ENCODE results near the gene SMIM29. TPM values are rescaled to one million over a fixed set of nuclear protein-coding genes. Genes with fewer than 3 reads are reported as not detected.
"Not testable (repeated sequence)": the region's sequence is repeated elsewhere in the genome, so short reads cannot be mapped to it uniquely, and the experiment has no call there.

SMIM29 gene
- total RNA-seq, 1 donor from 2014 or later = 13.5 TPM

DNA sequence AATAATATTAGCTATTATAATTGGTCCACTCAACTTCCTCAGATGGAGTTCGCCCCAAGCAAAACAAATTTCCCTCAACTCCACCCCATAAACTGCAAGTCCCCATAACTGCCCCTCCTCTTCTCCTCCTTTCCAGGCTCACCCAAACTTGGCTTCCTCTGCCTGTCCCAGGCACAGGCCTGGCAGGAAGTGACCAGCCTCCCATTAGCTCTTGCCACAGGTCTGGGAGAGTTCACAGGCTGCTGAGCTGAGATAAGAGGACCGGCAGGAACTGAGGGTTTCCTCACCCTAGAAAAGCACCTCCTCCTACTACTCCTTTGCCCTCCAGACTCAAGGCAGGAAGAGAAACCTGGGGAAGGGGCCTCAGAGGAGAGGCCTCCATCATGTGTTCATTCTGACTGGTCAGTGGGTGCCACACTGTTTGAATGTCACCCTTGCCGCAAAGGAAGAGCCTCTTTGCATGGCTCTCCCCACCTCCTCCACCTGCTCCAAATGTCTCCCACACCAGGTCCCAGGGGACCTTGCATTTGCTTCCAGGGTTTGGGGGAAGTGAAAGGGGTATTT lies 24.5 kb upstream of the SMIM29 start:
- Mint-ChIP-seq H3K9me3 (no peaks in the 10 kb centered on the region), H3K4me1 (peaks cover 7% of the 10 kb centered on the region), H3K4me3 (no peak overlapping the region), H3K27ac (ENCODE audit: unreplicated experiment) (no peak overlapping the region), H3K27me3 (ENCODE audit: low read depth) (no peaks in the 10 kb centered on the region), H3K36me3 (ENCODE audit: low read depth) (peaks cover 5% of the 10 kb centered on the region)
- no peak for DNase-seq (ENCODE audit: low read depth, low spot score)
- no peak for TF ChIP-seq CTCF (conservative IDR thresholded peaks at IDR 0.05)

GRCh38 chr6:34272013-34272926 lies 23.5 kb upstream of the SMIM29 start:
- H3K4me3 Mint-ChIP-seq = no peak overlapping the region
- peaks cover 4% of the 10 kb centered on the region for H3K4me1 Mint-ChIP-seq
- H3K27me3 Mint-ChIP-seq (ENCODE audit: low read depth) = no peaks in the 10 kb centered on the region
- DNase-seq (ENCODE audit: low read depth, low spot score) = no peak
- H3K9me3 Mint-ChIP-seq = no peaks in the 10 kb centered on the region
- no peak overlapping the region for H3K27ac Mint-ChIP-seq (ENCODE audit: unreplicated experiment)
- TF ChIP-seq CTCF (conservative IDR thresholded peaks at IDR 0.05) = no peak
- H3K36me3 Mint-ChIP-seq (ENCODE audit: low read depth) = peaks cover 5% of the 10 kb centered on the region

GRCh38 chr6:34269658-34270341 lies 21.0 kb upstream of the SMIM29 start:
- not testable (repeated sequence) for H3K27me3 Mint-ChIP-seq (ENCODE audit: low read depth); H3K4me1 Mint-ChIP-seq; H3K4me3 Mint-ChIP-seq; H3K9me3 Mint-ChIP-seq; DNase-seq (ENCODE audit: low read depth, low spot score); H3K36me3 Mint-ChIP-seq (ENCODE audit: low read depth)
- H3K27ac Mint-ChIP-seq (ENCODE audit: unreplicated experiment) = peak overlapping the region; percentile 59

GRCh38 chr6:34269132-34269531 lies 20.3 kb upstream of the SMIM29 start:
- not testable (repeated sequence) for H3K36me3 Mint-ChIP-seq (ENCODE audit: low read depth); H3K4me1 Mint-ChIP-seq; H3K27ac Mint-ChIP-seq (ENCODE audit: unreplicated experiment); DNase-seq (ENCODE audit: low read depth, low spot score); H3K27me3 Mint-ChIP-seq (ENCODE audit: low read depth); H3K4me3 Mint-ChIP-seq; H3K9me3 Mint-ChIP-seq

GRCh38 chr6:34267746-34268145 lies 18.9 kb upstream of the SMIM29 start:
- H3K4me1 Mint-ChIP-seq = peaks cover 4% of the 10 kb centered on the region
- TF ChIP-seq CTCF (conservative IDR thresholded peaks at IDR 0.05) = no peak
- peaks cover 12% of the 10 kb centered on the region for H3K9me3 Mint-ChIP-seq
- H3K36me3 Mint-ChIP-seq (ENCODE audit: low read depth) = peaks cover 9% of the 10 kb centered on the region
- no peak for DNase-seq (ENCODE audit: low read depth, low spot score)
- H3K27me3 Mint-ChIP-seq (ENCODE audit: low read depth) = no peaks in the 10 kb centered on the region
- no peak overlapping the region for H3K27ac Mint-ChIP-seq (ENCODE audit: unreplicated experiment)
- H3K4me3 Mint-ChIP-seq = no peak overlapping the region

- H3K36me3 Mint-ChIP-seq (ENCODE audit: low read depth) = peaks cover 20% of the 10 kb centered on the region
- H3K4me1 Mint-ChIP-seq; DNase-seq (ENCODE audit: low read depth, low spot score); H3K27ac Mint-ChIP-seq (ENCODE audit: unreplicated experiment); H3K4me3 Mint-ChIP-seq; H3K27me3 Mint-ChIP-seq (ENCODE audit: low read depth): not testable (repeated sequence)
- peaks cover 19% of the 10 kb centered on the region for H3K9me3 Mint-ChIP-seq
Observed at GRCh38 chr6:34263484-34263883, 14.7 kb upstream of the SMIM29 start.
